CD1c-positive myeloid dendritic cell (primary cell): Measurements from ENCODE around the gene TFF2.

Experiments used
- DNase-seq: peaks from one replicate; pipeline ENCODE4 v3.0.0-alpha.2; 2016; ENCODE audit errors: extremely low spot score

TFF2 gene

GRCh38 chr21:42305707-42306147 is 45.1 kb downstream of the TFF2 start:
- no peak for DNase-seq

- DNase-seq: no peak
Measured at GRCh38 chr21:42304556-42305454, 46.0 kb downstream of the TFF2 start.

- no peak for DNase-seq
Measured at GRCh38 chr21:42303443-42303842, 47.4 kb downstream of the TFF2 start.

GRCh38 chr21:42302794-42303193 is 48.0 kb downstream of the TFF2 start:
- no peak for DNase-seq

GRCh38 chr21:42302076-42302650 is 48.6 kb downstream of the TFF2 start:
- no peak for DNase-seq

- DNase-seq: no peak
Measured at GRCh38 chr21:42301371-42302075, 49.3 kb downstream of the TFF2 start.

GRCh38 chr21:42300956-42301355 is 49.8 kb downstream of the TFF2 start:
- no peak for DNase-seq

- DNase-seq: no peak
Measured at GRCh38 chr21:42300045-42300583, 50.7 kb downstream of the TFF2 start.

GRCh38 chr21:42299324-42300044 is 51.3 kb downstream of the TFF2 start:
- peak; percentile 84 for DNase-seq

GRCh38 chr21:42298657-42299056 is 52.1 kb downstream of the TFF2 start:
- no peak for DNase-seq

GRCh38 chr21:42298237-42298636 is 52.6 kb downstream of the TFF2 start:
- no peak for DNase-seq

- no peak for DNase-seq
Measured at GRCh38 chr21:42297377-42297776, 53.4 kb downstream of the TFF2 start.

- peak; percentile 85 for DNase-seq
Measured at GRCh38 chr21:42296501-42296900, 54.3 kb downstream of the TFF2 start.
